HEK293T (cell line): ENCODE data around the gene C19orf38.

Source experiments
- CTCF ChIA-PET: fragments of 350-600 bp; formaldehyde crosslinking; extraction: SDS; loops from one replicate; lab custom pipeline; 2021; ENCODE audit warnings: antibody characterized with exemption, inconsistent platforms; lab: Yijun Ruan, JAX
- POLR2A ChIA-PET: fragments of 350-600 bp; formaldehyde crosslinking; extraction: SDS; loops from one replicate; lab custom pipeline; 2020; ENCODE audit warnings: antibody characterized with exemption, inconsistent platforms; lab: Yijun Ruan, JAX
- DNase-seq: peaks from one replicate; pipeline ENCODE4 v3.0.0; 2012; ENCODE audit warnings: mixed read lengths; ENCODE audit errors: extremely low spot score
- ARNT ChIP-seq: fragments of 450-650 bp; IDR thresholded peaks from 2 replicates; pipeline ENCODE4 v1.6.1; 2017; ENCODE audit warnings: mild to moderate bottlenecking
- BHLHE40 ChIP-seq: fragments of 450-650 bp; IDR thresholded peaks from 2 replicates; pipeline ENCODE4 v1.6.1; 2016; ENCODE audit warnings: mild to moderate bottlenecking, moderate library complexity, borderline replicate concordance
- CTBP1 ChIP-seq: fragments of 450-650 bp; IDR thresholded peaks from 2 replicates; pipeline ENCODE4 v1.6.1; 2016; ENCODE audit warnings: borderline replicate concordance
- ELF4 ChIP-seq: fragments of 450-650 bp; IDR thresholded peaks from 2 replicates; pipeline ENCODE4 v1.6.1; 2017; ENCODE audit warnings: antibody characterized with exemption
- FOXA1 ChIP-seq: fragments of 450-650 bp; IDR thresholded peaks from 2 replicates; pipeline ENCODE4 v1.6.1; 2016; ENCODE audit warnings: mild to moderate bottlenecking
- FOXK2 ChIP-seq: fragments of 450-650 bp; IDR thresholded peaks from 2 replicates; pipeline ENCODE4 v1.6.1; 2016; ENCODE audit warnings: mild to moderate bottlenecking
- FOXM1 ChIP-seq: fragments of 450-650 bp; IDR thresholded peaks from 2 replicates; pipeline ENCODE4 v1.6.1; 2017; ENCODE audit warnings: mild to moderate bottlenecking, borderline replicate concordance
- HDGF ChIP-seq: fragments of 450-650 bp; IDR thresholded peaks from 2 replicates; pipeline ENCODE4 v1.6.1; 2017; ENCODE audit warnings: antibody characterized with exemption, borderline replicate concordance
- L3MBTL2 ChIP-seq: fragments of 450-650 bp; conservative IDR thresholded peaks from 2 replicates; pipeline ENCODE4 v1.6.1; 2016; ENCODE audit warnings: mild to moderate bottlenecking
- LEF1 ChIP-seq: fragments of 450-650 bp; IDR thresholded peaks from 2 replicates; pipeline ENCODE4 v1.6.1; 2017; ENCODE audit warnings: mild to moderate bottlenecking, borderline replicate concordance
- NFRKB ChIP-seq: fragments of 450-650 bp; IDR thresholded peaks from 2 replicates; pipeline ENCODE4 v1.6.1; 2016; ENCODE audit warnings: mild to moderate bottlenecking, moderate library complexity
- PKNOX1 ChIP-seq: fragments of 450-650 bp; IDR thresholded peaks from 2 replicates; pipeline ENCODE4 v1.6.1; 2016
- SP1 ChIP-seq: fragments of 450-650 bp; IDR thresholded peaks from 2 replicates; pipeline ENCODE4 v1.6.1; 2017
- SUZ12 ChIP-seq: fragments of 450-650 bp; IDR thresholded peaks from 2 replicates; pipeline ENCODE4 v1.6.1; 2016; ENCODE audit warnings: mild to moderate bottlenecking
- TARDBP ChIP-seq: fragments of 450-650 bp; IDR thresholded peaks from 2 replicates; pipeline ENCODE4 v1.6.1; 2016
- ZNF384 ChIP-seq: fragments of 450-650 bp; IDR thresholded peaks from 2 replicates; pipeline ENCODE4 v1.6.1; 2016

The C19orf38 gene

GRCh38 chr19:10830370-10830769 lies 17.8 kb upstream of the C19orf38 start:
- no peak for DNase-seq
- ChIA-PET POLR2A (interaction anchor here (1.0 kb wide), 1 partner anchor 10 kb away, joined by 4 read pairs; no protein-coding TSS in a partner anchor), CTCF (no interaction called here)
- no peak for TF ChIP-seq CTBP1
- no peak for TF ChIP-seq ZNF384
- no peak for TF ChIP-seq NFRKB
- no peak for TF ChIP-seq ELF4
- TF ChIP-seq HDGF: no peak
- TF ChIP-seq FOXM1: no peak
- no peak for TF ChIP-seq SUZ12
- no peak for TF ChIP-seq ARNT
- no peak for TF ChIP-seq PKNOX1
- TF ChIP-seq TARDBP: no peak
- no peak for TF ChIP-seq BHLHE40
- TF ChIP-seq LEF1: no peak
- TF ChIP-seq FOXA1: no peak

- ChIA-PET CTCF (no interaction called here), POLR2A (no interaction called here)
- TF ChIP-seq BHLHE40 (no peak), ZNF384 (no peak), FOXA1 (no peak), PKNOX1 (no peak), TARDBP (no peak), SP1 (no peak), ARNT (no peak), SUZ12 (no peak), NFRKB (no peak), FOXK2 (no peak), L3MBTL2 (no peak), ELF4 (no peak), LEF1 (no peak), HDGF (no peak), CTBP1 (no peak)
- DNase-seq: no peak
Measured at GRCh38 chr19:10830931-10831779, 17.1 kb upstream of the C19orf38 start.

- CTCF ChIA-PET: no interaction called here
Measured at GRCh38 chr19:10831987-10832938, 16.0 kb upstream of the C19orf38 start.

GRCh38 chr19:10832939-10833296 lies 15.3 kb upstream of the C19orf38 start:
- CTCF ChIA-PET: no interaction called here
- no peak for TF ChIP-seq ZNF384
- no peak for TF ChIP-seq PKNOX1
- no peak for TF ChIP-seq BHLHE40
- TF ChIP-seq ARNT: no peak
- no peak for TF ChIP-seq FOXM1
- no peak for TF ChIP-seq L3MBTL2
- POLR2A ChIA-PET: interaction anchor here (1.3 kb wide), 1 partner anchor 114 kb away, joined by 3 read pairs; no protein-coding TSS in a partner anchor
- no peak for DNase-seq

More at GRCh38 chr19:10831987-10832938, 16.0 kb upstream of the C19orf38 start:
- no peak for DNase-seq
- POLR2A ChIA-PET: interaction anchor here (1.3 kb wide), 1 partner anchor 114 kb away, joined by 3 read pairs; no protein-coding TSS in a partner anchor
- no peak for TF ChIP-seq CTBP1
- TF ChIP-seq PKNOX1: no peak
- no peak for TF ChIP-seq FOXK2
- TF ChIP-seq SP1: no peak
- no peak for TF ChIP-seq NFRKB
- no peak for TF ChIP-seq ELF4
- no peak for TF ChIP-seq FOXA1
- no peak for TF ChIP-seq LEF1
- TF ChIP-seq L3MBTL2: no peak
